ENCODE measurements around the gene IMPACT.
A peak's percentile ranks its signal among the peaks of the same experiment; 100 is the strongest.

Gene IMPACT

GRCh38 chr18:24460388-24460787 lies 33.9 kb downstream of the IMPACT start, which contains the start of gene HRH4:
HRH4 (plus strand) TSS chr18:24460637; CDS start chr18:24460729, 92 bp downstream.
- CTCF ChIA-PET: interaction anchor here (0.9 to 1.9 kb wide), 4 partner anchors 13 to 93 kb away, joined by 3 to 4 read pairs (median 4); no protein-coding TSS in a partner anchor
- no CpG with 5 or more reads among the region's 1 CpG for WGBS (ENCODE audit: insufficient coverage)

GRCh38 chr18:24461996-24462395 lies 35.5 kb downstream of the IMPACT start:
- Histone ChIP-seq H3K27me3 (replicated peaks in 2 of 5; ENCODE audit: control insufficient read depth in 4 of 5, insufficient read depth in 5 of 5, low read length in 4 of 5) (no peaks in the 10 kb centered on the region), H3K9me3 (ENCODE audit: control extremely low read depth in 1 of 5, control insufficient read depth in 4 of 5, insufficient read depth in 2 of 5, low read depth in 1 of 5, low read length in 4 of 5) (peaks cover 3 to 26% (median 3%) of the 10 kb centered on the region in 5 experiments), H3K4me1 (ENCODE audit: control extremely low read depth in 1 of 4, control insufficient read depth in 4 of 4, insufficient read depth in 4 of 4, low read length in 3 of 4) (peaks cover 3 to 19% (median 10%) of the 10 kb centered on the region in 4 experiments), H3K36me3 (ENCODE audit: control insufficient read depth in 4 of 4, insufficient read depth in 4 of 4, low read length in 3 of 4) (no peaks in the 10 kb centered on the region), H3K27ac (ENCODE audit: insufficient read depth in 1 of 2, low read depth in 1 of 2, low read length in 2 of 2, poor library complexity in 1 of 2, severe bottlenecking in 2 of 2) (no peak overlapping the region), H3K4me3 (ENCODE audit: control insufficient read depth in 1 of 7, extremely low read depth in 1 of 7, insufficient read depth in 4 of 7, low read depth in 2 of 7, low read length in 6 of 7) (no peak overlapping the region)
- CTCF ChIA-PET: interaction anchor here (1.5 to 1.7 kb wide), 2 partner anchors 26 to 30 kb away, joined by 4 to 5 read pairs; no protein-coding TSS in a partner anchor
- DNase-seq: no peak
- WGBS (ENCODE audit: insufficient coverage): 99% methylated on average over 8 of the region's 8 CpGs
- POLR2A ChIA-PET: interaction anchor here (0.6 kb wide), 1 partner anchor 12 kb away, joined by 3 read pairs; no protein-coding TSS in a partner anchor

More at GRCh38 chr18:24460388-24460787, 33.9 kb downstream of the IMPACT start, which contains the start of gene HRH4:
- Histone ChIP-seq H3K27me3 (replicated peaks in 2 of 5; ENCODE audit: control insufficient read depth in 4 of 5, insufficient read depth in 5 of 5, low read length in 4 of 5) (no peaks in the 10 kb centered on the region), H3K9me3 (ENCODE audit: control extremely low read depth in 1 of 5, control insufficient read depth in 4 of 5, insufficient read depth in 2 of 5, low read depth in 1 of 5, low read length in 4 of 5) (peaks cover 3 to 26% (median 3%) of the 10 kb centered on the region in 5 experiments), H3K4me1 (ENCODE audit: control extremely low read depth in 1 of 4, control insufficient read depth in 4 of 4, insufficient read depth in 4 of 4, low read length in 3 of 4) (peaks cover 2 to 19% (median 8%) of the 10 kb centered on the region in 4 experiments), H3K4me3 (ENCODE audit: control insufficient read depth in 1 of 7, extremely low read depth in 1 of 7, insufficient read depth in 4 of 7, low read depth in 2 of 7, low read length in 6 of 7) (peak within 1 kb of the TSS in 3 of 7 experiments; percentile 20 to 36 (median 34)), H3K27ac (ENCODE audit: insufficient read depth in 1 of 2, low read depth in 1 of 2, low read length in 2 of 2, poor library complexity in 1 of 2, severe bottlenecking in 2 of 2) (peak within 1 kb of the TSS in 1 of 2 experiments; percentile 68), H3K36me3 (ENCODE audit: control insufficient read depth in 4 of 4, insufficient read depth in 4 of 4, low read length in 3 of 4) (no peaks in the 10 kb centered on the region)
- DNase-seq: peak in 2 of 3 donors; percentile 32 to 60
- POLR2A ChIA-PET: no interaction called here

GRCh38 chr18:24462838-24463775 lies 36.6 kb downstream of the IMPACT start:
- no peak overlapping the region for H3K27ac ChIP-seq (ENCODE audit: insufficient read depth in 1 of 2, low read depth in 1 of 2, low read length in 2 of 2, poor library complexity in 1 of 2, severe bottlenecking in 2 of 2)
- no peaks in the 10 kb centered on the region for H3K36me3 ChIP-seq (ENCODE audit: control insufficient read depth in 4 of 4, insufficient read depth in 4 of 4, low read length in 3 of 4)
- CTCF ChIA-PET: interaction anchor here (0.9 to 1.7 kb wide), 2 partner anchors 24 to 51 kb away, joined by 3 to 5 read pairs; no protein-coding TSS in a partner anchor
- H3K4me1 ChIP-seq (ENCODE audit: control extremely low read depth in 1 of 4, control insufficient read depth in 4 of 4, insufficient read depth in 4 of 4, low read length in 3 of 4): peaks cover 3 to 19% (median 11%) of the 10 kb centered on the region in 4 experiments
- H3K9me3 ChIP-seq (ENCODE audit: control extremely low read depth in 1 of 5, control insufficient read depth in 4 of 5, insufficient read depth in 2 of 5, low read depth in 1 of 5, low read length in 4 of 5): peaks cover 0 to 20% (median 2%) of the 10 kb centered on the region in 5 experiments
- no peaks in the 10 kb centered on the region for H3K27me3 ChIP-seq (replicated peaks in 2 of 5; ENCODE audit: control insufficient read depth in 4 of 5, insufficient read depth in 5 of 5, low read length in 4 of 5)
- H3K4me3 ChIP-seq (ENCODE audit: control insufficient read depth in 1 of 7, extremely low read depth in 1 of 7, insufficient read depth in 4 of 7, low read depth in 2 of 7, low read length in 6 of 7): no peak overlapping the region
- POLR2A ChIA-PET: no interaction called here
- 82% methylated on average over 3 of the region's 5 CpGs for WGBS (ENCODE audit: insufficient coverage)
- DNase-seq: no peak

- Histone ChIP-seq H3K27ac (ENCODE audit: insufficient read depth in 1 of 2, low read depth in 1 of 2, low read length in 2 of 2, poor library complexity in 1 of 2, severe bottlenecking in 2 of 2) (no peak overlapping the region), H3K4me1 (ENCODE audit: control extremely low read depth in 1 of 4, control insufficient read depth in 4 of 4, insufficient read depth in 4 of 4, low read length in 3 of 4) (peaks cover 0 to 11% (median 7%) of the 10 kb centered on the region in 4 experiments), H3K4me3 (ENCODE audit: control insufficient read depth in 1 of 7, extremely low read depth in 1 of 7, insufficient read depth in 4 of 7, low read depth in 2 of 7, low read length in 6 of 7) (no peak overlapping the region), H3K9me3 (ENCODE audit: control extremely low read depth in 1 of 5, control insufficient read depth in 4 of 5, insufficient read depth in 2 of 5, low read depth in 1 of 5, low read length in 4 of 5) (peaks cover 0 to 7% (median 0%) of the 10 kb centered on the region in 5 experiments), H3K27me3 (replicated peaks in 2 of 5; ENCODE audit: control insufficient read depth in 4 of 5, insufficient read depth in 5 of 5, low read length in 4 of 5) (no peaks in the 10 kb centered on the region), H3K36me3 (ENCODE audit: control insufficient read depth in 4 of 4, insufficient read depth in 4 of 4, low read length in 3 of 4) (no peaks in the 10 kb centered on the region)
- POLR2A ChIA-PET: no interaction called here
- WGBS (ENCODE audit: insufficient coverage): 98% methylated on average over 5 of the region's 7 CpGs
- CTCF ChIA-PET: interaction anchor here (1.5 to 1.9 kb wide), 2 partner anchors 17 to 21 kb away, joined by 4 to 6 read pairs; no protein-coding TSS in a partner anchor
- no peak for DNase-seq
Observed at GRCh38 chr18:24465486-24465885, 39.0 kb downstream of the IMPACT start.

GRCh38 chr18:24466771-24467170 lies 40.3 kb downstream of the IMPACT start:
- Histone ChIP-seq H3K36me3 (ENCODE audit: control insufficient read depth in 4 of 4, insufficient read depth in 4 of 4, low read length in 3 of 4) (no peaks in the 10 kb centered on the region), H3K27me3 (replicated peaks in 2 of 5; ENCODE audit: control insufficient read depth in 4 of 5, insufficient read depth in 5 of 5, low read length in 4 of 5) (no peaks in the 10 kb centered on the region), H3K9me3 (ENCODE audit: control extremely low read depth in 1 of 5, control insufficient read depth in 4 of 5, insufficient read depth in 2 of 5, low read depth in 1 of 5, low read length in 4 of 5) (peaks cover 0 to 4% (median 0%) of the 10 kb centered on the region in 5 experiments), H3K4me1 (ENCODE audit: control extremely low read depth in 1 of 4, control insufficient read depth in 4 of 4, insufficient read depth in 4 of 4, low read length in 3 of 4) (peaks cover 0 to 6% (median 2%) of the 10 kb centered on the region in 4 experiments), H3K4me3 (ENCODE audit: control insufficient read depth in 1 of 7, extremely low read depth in 1 of 7, insufficient read depth in 4 of 7, low read depth in 2 of 7, low read length in 6 of 7) (no peak overlapping the region), H3K27ac (ENCODE audit: insufficient read depth in 1 of 2, low read depth in 1 of 2, low read length in 2 of 2, poor library complexity in 1 of 2, severe bottlenecking in 2 of 2) (no peak overlapping the region)
- peak in 1 of 3 donors; percentile 9 for DNase-seq
- CTCF ChIA-PET: interaction anchor here (0.8 to 1.9 kb wide), 5 partner anchors 19 to 107 kb away, joined by 3 to 6 read pairs (median 4); no protein-coding TSS in a partner anchor
- POLR2A ChIA-PET: interaction anchor here (0.7 kb wide), 1 partner anchor 15 kb away, joined by 3 read pairs; no protein-coding TSS in a partner anchor
- 90% methylated on average over 2 of the region's 2 CpGs for WGBS (ENCODE audit: insufficient coverage)

- no peaks in the 10 kb centered on the region for H3K27me3 ChIP-seq (replicated peaks in 2 of 5; ENCODE audit: control insufficient read depth in 4 of 5, insufficient read depth in 5 of 5, low read length in 4 of 5)
- no peak for DNase-seq
- no peaks in the 10 kb centered on the region for H3K36me3 ChIP-seq (ENCODE audit: control insufficient read depth in 4 of 4, insufficient read depth in 4 of 4, low read length in 3 of 4)
- H3K4me1 ChIP-seq (ENCODE audit: control extremely low read depth in 1 of 4, control insufficient read depth in 4 of 4, insufficient read depth in 4 of 4, low read length in 3 of 4): peaks cover 0 to 6% (median 0%) of the 10 kb centered on the region in 4 experiments
- H3K4me3 ChIP-seq (ENCODE audit: control insufficient read depth in 1 of 7, extremely low read depth in 1 of 7, insufficient read depth in 4 of 7, low read depth in 2 of 7, low read length in 6 of 7): no peak overlapping the region
- ChIA-PET CTCF (no interaction called here), POLR2A (no interaction called here)
- 100% methylated on average over 2 of the region's 3 CpGs for WGBS (ENCODE audit: insufficient coverage)
- H3K27ac ChIP-seq (ENCODE audit: insufficient read depth in 1 of 2, low read depth in 1 of 2, low read length in 2 of 2, poor library complexity in 1 of 2, severe bottlenecking in 2 of 2): no peak overlapping the region
- H3K9me3 ChIP-seq (ENCODE audit: control extremely low read depth in 1 of 5, control insufficient read depth in 4 of 5, insufficient read depth in 2 of 5, low read depth in 1 of 5, low read length in 4 of 5): no peaks in the 10 kb centered on the region
Observed at GRCh38 chr18:24470022-24470618, 43.6 kb downstream of the IMPACT start.

All from common myeloid progenitor, CD34-positive (primary cell).